ENCODE data around the gene ZNF581.

GRCh38 chr19:55605637-55606470 lies 37.6 kb upstream of the ZNF581 start, which contains the start of gene ZNF865:
- TF ChIP-seq, protein P1, sequence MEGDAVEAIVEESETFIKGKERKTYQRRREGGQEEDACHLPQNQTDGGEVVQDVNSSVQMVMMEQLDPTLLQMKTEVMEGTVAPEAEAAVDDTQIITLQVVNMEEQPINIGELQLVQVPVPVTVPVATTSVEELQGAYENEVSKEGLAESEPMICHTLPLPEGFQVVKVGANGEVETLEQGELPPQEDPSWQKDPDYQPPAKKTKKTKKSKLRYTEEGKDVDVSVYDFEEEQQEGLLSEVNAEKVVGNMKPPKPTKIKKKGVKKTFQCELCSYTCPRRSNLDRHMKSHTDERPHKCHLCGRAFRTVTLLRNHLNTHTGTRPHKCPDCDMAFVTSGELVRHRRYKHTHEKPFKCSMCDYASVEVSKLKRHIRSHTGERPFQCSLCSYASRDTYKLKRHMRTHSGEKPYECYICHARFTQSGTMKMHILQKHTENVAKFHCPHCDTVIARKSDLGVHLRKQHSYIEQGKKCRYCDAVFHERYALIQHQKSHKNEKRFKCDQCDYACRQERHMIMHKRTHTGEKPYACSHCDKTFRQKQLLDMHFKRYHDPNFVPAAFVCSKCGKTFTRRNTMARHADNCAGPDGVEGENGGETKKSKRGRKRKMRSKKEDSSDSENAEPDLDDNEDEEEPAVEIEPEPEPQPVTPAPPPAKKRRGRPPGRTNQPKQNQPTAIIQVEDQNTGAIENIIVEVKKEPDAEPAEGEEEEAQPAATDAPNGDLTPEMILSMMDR (IDR thresholded peaks at IDR 0.05; ENCODE audit: low read depth, low read length) = peak; percentile 83
- TF ChIP-seq EZH2phosphoT487 (IDR thresholded peaks at IDR 0.05; ENCODE audit: low read depth) = no peak

All from OCI-LY3 (cell line).